Suprapubic skin (tissue), 4 donors: ENCODE results near the gene CCDC78. TPM values are rescaled to one million over a fixed set of nuclear protein-coding genes. Genes with fewer than 3 reads are reported as not detected.

Experiments
- DNase-seq, 2 donors: peaks; one replicate each; pipeline ENCODE4 v3.0.0-alpha.2; 2019; ENCODE audit warnings: low spot score in 2 of 2
- H3K27ac ChIP-seq: fragments of 200-600 bp; sonication (generic); one replicate; pipeline ENCODE4 v1.5.1; 2019
- H3K27me3 ChIP-seq: fragments of 200-600 bp; sonication (generic); one replicate; pipeline ENCODE4 v1.5.1; 2019
- H3K36me3 ChIP-seq: fragments of 200-600 bp; sonication (generic); one replicate; pipeline ENCODE4 v1.5.1; 2019
- H3K4me1 ChIP-seq: fragments of 200-600 bp; sonication (generic); one replicate; pipeline ENCODE4 v1.5.1; 2019
- H3K4me3 ChIP-seq: fragments of 200-600 bp; sonication (generic); one replicate; pipeline ENCODE4 v1.5.1; 2019; ENCODE audit warnings: mild to moderate bottlenecking
- H3K9me3 ChIP-seq: fragments of 200-600 bp; sonication (generic); one replicate; pipeline ENCODE4 v1.5.1; 2019
- CTCF ChIP-seq, 2 donors: fragments of 200-600 bp in 1 of 2; fragments of 450-650 bp in 1 of 2; sonication (generic) in 1 of 2; IDR thresholded peaks; one replicate each; pipeline ENCODE4 v1.5.1; 2016 to 2019; ENCODE audit warnings: antibody characterized with exemption in 2 of 2, mild to moderate bottlenecking in 1 of 2, moderate library complexity in 1 of 2
- EP300 ChIP-seq: sonication (generic); formaldehyde crosslinking; IDR thresholded peaks from one replicate; pipeline ENCODE4 v1.6.1; 2017; ENCODE audit warnings: antibody characterized with exemption
- POLR2A ChIP-seq, 2 donors: fragments of 450-650 bp; IDR thresholded peaks; one replicate each; pipeline ENCODE4 v1.6.1; 2017; ENCODE audit warnings: antibody characterized with exemption in 2 of 2, mild to moderate bottlenecking in 2 of 2, moderate library complexity in 2 of 2
- POLR2AphosphoS5 ChIP-seq, 3 donors: sonication (generic); formaldehyde crosslinking; IDR thresholded peaks; one replicate each; pipeline ENCODE4 v1.6.1; 2017; ENCODE audit warnings: antibody characterized with exemption in 3 of 3
- WGBS: methylation state at CpG from one replicate; pipeline ENCODE4 v1.1.5; 2018; 5-methylcytosine and 5-hydroxymethylcytosine counted together
- total RNA-seq, 4 donors: library from RNA; depleted of rRNA; stranded (reverse); fragments of >200 nt; gene quantifications; one replicate each; pipeline ENCODE4 v1.1.0, GENCODE V29; 2016

The CCDC78 gene
- total RNA-seq, 4 donors from 2014 or later: 0.64 to 2.4 (median 0.83) TPM; not detected in 1

GRCh38 chr16:770411-770810 is 44.2 kb upstream of the CCDC78 start:
- Histone ChIP-seq H3K27ac (no peak overlapping the region), H3K27me3 (peaks cover 46% of the 10 kb centered on the region), H3K4me3 (no peak overlapping the region), H3K36me3 (no peaks in the 10 kb centered on the region), H3K9me3 (no peaks in the 10 kb centered on the region), H3K4me1 (peaks cover 6% of the 10 kb centered on the region)
- TF ChIP-seq EP300 (no peak), POLR2AphosphoS5 (IDR thresholded peaks at IDR 0.05) (no peak), CTCF (IDR thresholded peaks at IDR 0.05) (no peak), POLR2A (IDR thresholded peaks at IDR 0.05) (no peak)
- no peak for DNase-seq
- 40% methylated on average over 1 of the region's 13 CpGs for WGBS

GRCh38 chr16:769934-770333 is 43.7 kb upstream of the CCDC78 start:
- no peak for TF ChIP-seq POLR2A (IDR thresholded peaks at IDR 0.05)
- no peak for TF ChIP-seq CTCF (IDR thresholded peaks at IDR 0.05)
- TF ChIP-seq POLR2AphosphoS5 (IDR thresholded peaks at IDR 0.05): no peak
- no peak for TF ChIP-seq EP300
- 64% methylated on average over 13 of the region's 19 CpGs for WGBS

GRCh38 chr16:769184-769784 is 43.0 kb upstream of the CCDC78 start:
- Histone ChIP-seq H3K27ac (no peak overlapping the region), H3K36me3 (no peaks in the 10 kb centered on the region), H3K4me1 (peaks cover 6% of the 10 kb centered on the region), H3K4me3 (no peak overlapping the region), H3K9me3 (no peaks in the 10 kb centered on the region), H3K27me3 (peaks cover 46% of the 10 kb centered on the region)
- WGBS: 74% methylated on average over 3 of the region's 20 CpGs
- no peak for DNase-seq
- TF ChIP-seq POLR2AphosphoS5 (IDR thresholded peaks at IDR 0.05) (no peak), EP300 (no peak), POLR2A (IDR thresholded peaks at IDR 0.05) (no peak), CTCF (IDR thresholded peaks at IDR 0.05) (no peak)

More at GRCh38 chr16:769934-770333, 43.7 kb upstream of the CCDC78 start:
- Histone ChIP-seq H3K4me1 (peaks cover 6% of the 10 kb centered on the region), H3K4me3 (no peak overlapping the region), H3K9me3 (no peaks in the 10 kb centered on the region), H3K27ac (no peak overlapping the region), H3K36me3 (no peaks in the 10 kb centered on the region), H3K27me3 (peaks cover 46% of the 10 kb centered on the region)
- no peak for DNase-seq

GRCh38 chr16:768428-768827 is 42.2 kb upstream of the CCDC78 start:
- Histone ChIP-seq H3K4me3 (no peak overlapping the region), H3K4me1 (peaks cover 6% of the 10 kb centered on the region), H3K27ac (no peak overlapping the region), H3K27me3 (peaks cover 52% of the 10 kb centered on the region), H3K36me3 (no peaks in the 10 kb centered on the region), H3K9me3 (no peaks in the 10 kb centered on the region)
- no peak for DNase-seq
- WGBS: 33% methylated on average over 4 of the region's 21 CpGs
- no peak for TF ChIP-seq EP300
- no peak for TF ChIP-seq POLR2AphosphoS5 (IDR thresholded peaks at IDR 0.05)
- no peak for TF ChIP-seq POLR2A (IDR thresholded peaks at IDR 0.05)

GRCh38 chr16:767743-768235 is 41.5 kb upstream of the CCDC78 start:
- no peaks in the 10 kb centered on the region for H3K36me3 ChIP-seq
- peaks cover 6% of the 10 kb centered on the region for H3K4me1 ChIP-seq
- peaks cover 56% of the 10 kb centered on the region for H3K27me3 ChIP-seq
- TF ChIP-seq POLR2A (IDR thresholded peaks at IDR 0.05) (no peak), POLR2AphosphoS5 (IDR thresholded peaks at IDR 0.05) (no peak), CTCF (IDR thresholded peaks at IDR 0.05) (no peak)
- DNase-seq: no peak
- no peak overlapping the region for H3K4me3 ChIP-seq
- H3K27ac ChIP-seq: no peak overlapping the region
- 43% methylated on average over 6 of the region's 38 CpGs for WGBS
- H3K9me3 ChIP-seq: no peaks in the 10 kb centered on the region
